Chondrocyte (in vitro differentiated cells): ENCODE measurements around the gene RAPGEF6. TPM values are rescaled to one million over a fixed set of nuclear protein-coding genes. Genes with fewer than 3 reads are reported as not detected.

Source experiments
- DNase-seq: peaks from one replicate; pipeline ENCODE4 v3.0.0; 2021; ENCODE audit warnings: mixed read lengths, low spot score
- H3K27ac Mint-ChIP-seq: one replicate; pipeline ENCODE4 v1.8.0; 2021; ENCODE audit warnings: mild to moderate bottlenecking, moderate library complexity, mixed read lengths; ENCODE audit not compliant: unreplicated experiment
- H3K27me3 Mint-ChIP-seq: 2 replicates; pipeline ENCODE4 v1.8.0; 2021; ENCODE audit warnings: low read depth, mixed read lengths
- H3K36me3 Mint-ChIP-seq: 2 replicates; pipeline ENCODE4 v1.8.0; 2021; ENCODE audit warnings: low read depth, mixed read lengths
- H3K4me1 Mint-ChIP-seq: 2 replicates; pipeline ENCODE4 v1.8.0; 2021; ENCODE audit warnings: low read depth, mild to moderate bottlenecking, mixed read lengths
- H3K4me3 Mint-ChIP-seq: one replicate; pipeline ENCODE4 v1.8.0; 2021; ENCODE audit warnings: mild to moderate bottlenecking, moderate library complexity, mixed read lengths; ENCODE audit not compliant: unreplicated experiment
- H3K9me3 Mint-ChIP-seq: 2 replicates; pipeline ENCODE4 v1.8.0; 2021; ENCODE audit warnings: low read depth, mixed read lengths
- CTCF ChIP-seq: fragments of 200-600 bp; sonication (generic); IDR thresholded peaks from 2 replicates; pipeline ENCODE4 v1.5.0; 2021; ENCODE audit warnings: antibody characterized with exemption, mild to moderate bottlenecking, moderate library complexity
- total RNA-seq: library from RNA; stranded (reverse); gene quantifications from 3 replicates; pipeline ENCODE4 v1.2.1, GENCODE V29; 2021

Gene RAPGEF6
- total RNA-seq, 1 donor from 2014 or later: 13.6 TPM

- H3K4me3 Mint-ChIP-seq: no peak overlapping the region
- no peak for DNase-seq
- H3K27ac Mint-ChIP-seq: no peak overlapping the region
- no peaks in the 10 kb centered on the region for H3K9me3 Mint-ChIP-seq
- no peak for TF ChIP-seq CTCF
- no peaks in the 10 kb centered on the region for H3K27me3 Mint-ChIP-seq
- peaks cover 2% of the 10 kb centered on the region for H3K36me3 Mint-ChIP-seq
- peaks cover 5% of the 10 kb centered on the region for H3K4me1 Mint-ChIP-seq
These were observed 218.3 kb downstream of the RAPGEF6 start for GRCh38 chr5:131416729-131417128.

- peaks cover 2% of the 10 kb centered on the region for H3K9me3 Mint-ChIP-seq
- peaks cover 7% of the 10 kb centered on the region for H3K4me1 Mint-ChIP-seq
- no peak overlapping the region for H3K27ac Mint-ChIP-seq
These were observed 221.1 kb downstream of the RAPGEF6 start for GRCh38 chr5:131413605-131414559.

GRCh38 chr5:131406975-131407638 lies 227.9 kb downstream of the RAPGEF6 start:
- DNase-seq: no peak
- Mint-ChIP-seq H3K9me3 (peaks cover 14% of the 10 kb centered on the region), H3K27me3 (no peaks in the 10 kb centered on the region), H3K4me1 (peaks cover 2% of the 10 kb centered on the region), H3K4me3 (no peak overlapping the region), H3K27ac (no peak overlapping the region), H3K36me3 (peaks cover 38% of the 10 kb centered on the region)
- TF ChIP-seq CTCF: no peak

More at GRCh38 chr5:131413605-131414559, 221.1 kb downstream of the RAPGEF6 start:
- H3K27me3 Mint-ChIP-seq: no peaks in the 10 kb centered on the region
- no peak for DNase-seq
- no peak overlapping the region for H3K4me3 Mint-ChIP-seq
- TF ChIP-seq CTCF: no peak
- H3K36me3 Mint-ChIP-seq: peaks cover 12% of the 10 kb centered on the region

- Mint-ChIP-seq H3K36me3 (peaks cover 39% of the 10 kb centered on the region), H3K4me3 (no peak overlapping the region), H3K9me3 (peaks cover 16% of the 10 kb centered on the region), H3K27me3 (no peaks in the 10 kb centered on the region), H3K27ac (no peak overlapping the region), H3K4me1 (peaks cover 2% of the 10 kb centered on the region)
- TF ChIP-seq CTCF: no peak
- DNase-seq: no peak
These were observed 229.0 kb downstream of the RAPGEF6 start for GRCh38 chr5:131406076-131406475.

- DNase-seq: no peak
- no peak overlapping the region for H3K27ac Mint-ChIP-seq
- peaks cover 40% of the 10 kb centered on the region for H3K36me3 Mint-ChIP-seq
- peaks cover 2% of the 10 kb centered on the region for H3K4me1 Mint-ChIP-seq
- peaks cover 18% of the 10 kb centered on the region for H3K9me3 Mint-ChIP-seq
- no peaks in the 10 kb centered on the region for H3K27me3 Mint-ChIP-seq
- no peak for TF ChIP-seq CTCF
- no peak overlapping the region for H3K4me3 Mint-ChIP-seq
These were observed 229.4 kb downstream of the RAPGEF6 start for GRCh38 chr5:131405674-131406073.
